ENCODE data around the gene SLC1A3. TPM values are rescaled to one million over a fixed set of nuclear protein-coding genes. Genes with fewer than 3 reads are reported as not detected.

SLC1A3 gene
- total RNA-seq, 1 experiment from 2014 or later, result 18.6 TPM

DNA sequence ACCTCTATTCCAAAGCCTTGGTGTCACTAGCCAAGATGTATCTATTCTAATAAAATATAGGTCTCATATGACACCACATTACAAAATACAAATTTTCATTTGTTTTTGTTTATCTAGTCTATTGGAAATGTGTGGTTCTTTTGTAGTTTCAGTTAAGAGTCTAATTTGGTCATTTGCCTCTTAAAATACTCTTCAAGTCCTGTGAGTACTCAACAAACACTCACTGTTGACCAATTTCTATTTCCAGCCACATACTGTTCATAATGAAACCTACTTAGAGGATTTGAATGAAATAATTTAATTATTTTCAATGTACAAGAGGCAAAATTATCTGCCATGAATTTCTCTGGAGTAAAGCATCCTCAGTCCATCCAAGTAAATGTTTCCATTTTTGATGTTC lies 40.6 kb downstream of the SLC1A3 start:
- no peak overlapping the region for H3T11ph ChIP-seq (ENCODE audit: low read length)
- no peak overlapping the region for H3K56ac ChIP-seq (ENCODE audit: insufficient read length, low read depth, low read length)
- H3K9me3 ChIP-seq (ENCODE audit: control insufficient read depth, low read depth, low read length), result no peaks in the 10 kb centered on the region
- TF ChIP-seq CTCF (conservative IDR thresholded peaks at IDR 0.05), result no peak
- H4K91ac ChIP-seq (ENCODE audit: insufficient read length, low read depth, low read length), result no peak overlapping the region
- peaks cover 2 to 3% of the 10 kb centered on the region in 2 experiments; a peak in 1 of 4 replicates for H3K4me1 Mint-ChIP-seq
- H3K23ac ChIP-seq (ENCODE audit: insufficient read length, low read depth, low read length), result no peak overlapping the region
- no peaks in the 10 kb centered on the region; the same call in 1 of the 2 replicates for H3K27me3 Mint-ChIP-seq (ENCODE audit: low read depth)
- no peak overlapping the region for H3K4me2 ChIP-seq (ENCODE audit: insufficient read depth, insufficient read length, low read length)
- no peak overlapping the region for H3K4ac ChIP-seq (ENCODE audit: low read depth, low read length)
- H3K14ac ChIP-seq (ENCODE audit: insufficient read depth, low read length), result no peak overlapping the region
- no peak overlapping the region for H3K27ac ChIP-seq (ENCODE audit: insufficient read length, low read depth, low read length)
- H3K27ac Mint-ChIP-seq, result no peak overlapping the region
- DNase-seq, result no peak
- H4K5ac ChIP-seq (ENCODE audit: insufficient read length, low read depth, low read length), result no peak overlapping the region
- no peak overlapping the region for H2BK120ac ChIP-seq (ENCODE audit: low read depth, low read length, poor library complexity, severe bottlenecking)
- H3K9ac ChIP-seq (ENCODE audit: extremely low read depth, insufficient read length, low read length), result no peak overlapping the region
- no peak overlapping the region for H2BK15ac ChIP-seq (ENCODE audit: low read depth, low read length)
- H4K20me1 ChIP-seq (ENCODE audit: control insufficient read depth, insufficient read depth, insufficient read length), result no peaks in the 10 kb centered on the region
- H3K18ac ChIP-seq (ENCODE audit: insufficient read length, low read depth, low read length), result no peak overlapping the region
- H3K23me2 ChIP-seq (ENCODE audit: insufficient read length, low read depth, low read length, poor library complexity, severe bottlenecking), result no peaks in the 10 kb centered on the region
- H3K4me1 ChIP-seq (ENCODE audit: insufficient read depth, low read length), result no peaks in the 10 kb centered on the region; the same call in 1 of the 2 replicates
- no peaks in the 10 kb centered on the region for H3K27me3 ChIP-seq (ENCODE audit: insufficient read depth, low read length)
- no peak overlapping the region for H3K4me3 Mint-ChIP-seq
- no peak overlapping the region for H2BK5ac ChIP-seq (ENCODE audit: insufficient read length, low read length)
- H4K8ac ChIP-seq (replicated peaks; ENCODE audit: insufficient read length, low read depth, low read length), result no peak overlapping the region
- no peak overlapping the region for H2AFZ ChIP-seq (ENCODE audit: low read length)
- no peak overlapping the region for H2AK5ac ChIP-seq (ENCODE audit: insufficient read length, low read length)
- no peaks in the 10 kb centered on the region for H3K79me2 ChIP-seq (ENCODE audit: insufficient read depth, low read length)
- no peak overlapping the region for H2BK12ac ChIP-seq (ENCODE audit: insufficient read length, low read depth, low read length)
- no peak overlapping the region for H2BK20ac ChIP-seq (ENCODE audit: low read depth, low read length, poor library complexity, severe bottlenecking)
- no peaks in the 10 kb centered on the region for H3K79me1 ChIP-seq (ENCODE audit: insufficient read depth, low read depth, low read length, poor library complexity, severe bottlenecking)
- no peaks in the 10 kb centered on the region for H3K9me3 Mint-ChIP-seq
- H3K36me3 Mint-ChIP-seq (ENCODE audit: insufficient read depth in 1 of 3, low read depth in 3 of 3), result peaks cover 0 to 5% (median 0%) of the 10 kb centered on the region in 3 experiments; a peak in 2 of 7 replicates

All from H9 (cell line).